Fibroblast of pulmonary artery (primary cell): ENCODE results near the gene MLXIP.
A peak's percentile ranks its signal among the peaks of the same experiment; 100 is the strongest.

Experiments
- DNase-seq: peaks from one replicate; pipeline ENCODE4 v3.0.0-alpha.2; 2010; ENCODE audit warnings: low read depth
- H3K4me3 ChIP-seq: replicated peaks from 2 replicates; pipeline ENCODE4 v1.5.1; 2011; ENCODE audit warnings: low read depth, mild to moderate bottlenecking, control low read depth, low read length, moderate library complexity
- CTCF ChIP-seq: IDR thresholded peaks from 2 replicates; pipeline ENCODE4 v1.5.1; 2011; ENCODE audit warnings: mild to moderate bottlenecking, control low read depth, low read length, inconsistent platforms; ENCODE audit errors: missing control alignments

Gene MLXIP

GRCh38 chr12:122078141-122079032 is at the start of gene MLXIP:
MLXIP (plus strand) TSS chr12:122078756; CDS start chr12:122078854, 98 bp downstream.
- no peak for TF ChIP-seq CTCF
- peak within 1 kb of the TSS; percentile 96 for H3K4me3 ChIP-seq
- peak; percentile 93 for DNase-seq

- DNase-seq = no peak
- no peak overlapping the region for H3K4me3 ChIP-seq
- no peak for TF ChIP-seq CTCF
Observed at GRCh38 chr12:122028905-122029560, 49.5 kb upstream of the MLXIP start.

- no peak for TF ChIP-seq CTCF
- H3K4me3 ChIP-seq = no peak overlapping the region
- DNase-seq = no peak
Observed at GRCh38 chr12:122029620-122030423, 48.7 kb upstream of the MLXIP start.

GRCh38 chr12:122030424-122031035 is 48.0 kb upstream of the MLXIP start:
- TF ChIP-seq CTCF = no peak
- H3K4me3 ChIP-seq = no peak overlapping the region
- no peak for DNase-seq

- peak; percentile 39 for DNase-seq
- TF ChIP-seq CTCF = peak; percentile 76
- no peak overlapping the region for H3K4me3 ChIP-seq
Observed at GRCh38 chr12:122031342-122032216, 47.0 kb upstream of the MLXIP start.
